ENCODE measurements around the gene ADCY9. TPM values are rescaled to one million over a fixed set of nuclear protein-coding genes. Genes with fewer than 3 reads are reported as not detected.

The ADCY9 gene
- total RNA-seq, 1 experiment from 2014 or later, result 4.7 TPM

- Histone ChIP-seq H2BK120ac (ENCODE audit: low read depth, low read length, poor library complexity, severe bottlenecking) (no peak overlapping the region), H3K4me1 (ENCODE audit: insufficient read depth, low read length) (no peaks in the 10 kb centered on the region), H3K23me2 (ENCODE audit: insufficient read length, low read depth, low read length, poor library complexity, severe bottlenecking) (no peaks in the 10 kb centered on the region), H2BK15ac (ENCODE audit: low read depth, low read length) (no peak overlapping the region), H3K27ac (ENCODE audit: insufficient read length, low read depth, low read length) (no peak overlapping the region), H3K79me2 (ENCODE audit: insufficient read depth, low read length) (no peaks in the 10 kb centered on the region), H3K9me3 (ENCODE audit: control insufficient read depth, low read depth, low read length) (no peaks in the 10 kb centered on the region), H3T11ph (ENCODE audit: low read length) (no peak overlapping the region), H3K4me2 (ENCODE audit: insufficient read depth, insufficient read length, low read length) (no peak overlapping the region), H3K14ac (ENCODE audit: insufficient read depth, low read length) (no peak overlapping the region), H3K56ac (ENCODE audit: insufficient read length, low read depth, low read length) (no peak overlapping the region), H2AK5ac (ENCODE audit: insufficient read length, low read length) (no peak overlapping the region), H2BK5ac (ENCODE audit: insufficient read length, low read length) (no peak overlapping the region), H3K4ac (ENCODE audit: low read depth, low read length) (no peak overlapping the region), H4K5ac (ENCODE audit: insufficient read length, low read depth, low read length) (no peak overlapping the region), H4K8ac (replicated peaks; ENCODE audit: insufficient read length, low read depth, low read length) (no peak overlapping the region), H3K9ac (ENCODE audit: extremely low read depth, insufficient read length, low read length) (no peak overlapping the region), H3K27me3 (ENCODE audit: insufficient read depth, low read length) (no peaks in the 10 kb centered on the region), H3K18ac (ENCODE audit: insufficient read length, low read depth, low read length) (no peak overlapping the region), H2BK12ac (ENCODE audit: insufficient read length, low read depth, low read length) (no peak overlapping the region), H3K23ac (ENCODE audit: insufficient read length, low read depth, low read length) (no peak overlapping the region), H4K91ac (ENCODE audit: insufficient read length, low read depth, low read length) (no peak overlapping the region), H2BK20ac (ENCODE audit: low read depth, low read length, poor library complexity, severe bottlenecking) (no peak overlapping the region), H4K20me1 (ENCODE audit: control insufficient read depth, insufficient read depth, insufficient read length) (peaks cover 2% of the 10 kb centered on the region), H2AFZ (ENCODE audit: low read length) (no peak overlapping the region), H3K79me1 (ENCODE audit: insufficient read depth, low read depth, low read length, poor library complexity, severe bottlenecking) (no peaks in the 10 kb centered on the region)
- Mint-ChIP-seq H3K4me3 (no peak overlapping the region), H3K9me3 (no peaks in the 10 kb centered on the region; a peak in 1 of 5 replicates), H3K4me1 (peaks cover 16 to 31% of the 10 kb centered on the region in 2 experiments), H3K27ac (peak overlapping the region in 2 of 3 experiments; percentile 65 to 66; a peak in 2 of 7 replicates), H3K36me3 (ENCODE audit: insufficient read depth in 1 of 3, low read depth in 3 of 3) (no peaks in the 10 kb centered on the region), H3K27me3 (ENCODE audit: low read depth) (no peaks in the 10 kb centered on the region; the same call in 1 of the 2 replicates)
- TF ChIP-seq CTCF (conservative IDR thresholded peaks at IDR 0.05), result no peak
- whole genome bisulfite sequencing (ENCODE audit: extremely low coverage, insufficient read length, low lambda C conversion rate), result no CpG with 5 or more reads among the region's 12 CpGs
- no peak for DNase-seq
Observed at GRCh38 chr16:4090351-4090851, 25.8 kb downstream of the ADCY9 start.

Data from H9 (cell line).